Spinal cord (tissue), 10 donors: Measurements from ENCODE around the gene OR3A2. TPM values are rescaled to one million over a fixed set of nuclear protein-coding genes. Genes with fewer than 3 reads are reported as not detected.
"Not testable (repeated sequence)": the region's sequence is repeated elsewhere in the genome, so short reads cannot be mapped to it uniquely, and the experiment has no call there.

Experiments used
- DNase-seq, 6 donors: peaks; one replicate each; pipeline versions ENCODE4 v3.0.0 to v3.0.0-alpha.2; 2013 to 2015; ENCODE audit warnings: low spot score in 6 of 6, low read depth in 4 of 6
- H3K27ac ChIP-seq: one replicate; pipeline ENCODE4 v1.5.1; 2013; ENCODE audit warnings: low read depth, low read length, control low read depth
- H3K27me3 ChIP-seq: one replicate; pipeline ENCODE4 v1.6.1; 2013; ENCODE audit warnings: low read length; ENCODE audit not compliant: control insufficient read depth, insufficient read depth
- H3K36me3 ChIP-seq: one replicate; pipeline ENCODE4 v1.6.1; 2013; ENCODE audit warnings: low read length; ENCODE audit not compliant: control insufficient read depth, insufficient read depth
- H3K4me1 ChIP-seq: one replicate; pipeline ENCODE4 v1.6.1; 2013; ENCODE audit warnings: low read length; ENCODE audit not compliant: control insufficient read depth, insufficient read depth
- H3K4me3 ChIP-seq: one replicate; pipeline ENCODE4 v1.5.1; 2013; ENCODE audit warnings: low read depth, low read length, control low read depth
- H3K9me3 ChIP-seq: one replicate; pipeline ENCODE4 v1.6.1; 2013; ENCODE audit warnings: low read length; ENCODE audit not compliant: control insufficient read depth, insufficient read depth
- WGBS: methylation state at CpG from one replicate; pipeline ENCODE4 v1.1.5; 2013; ENCODE audit warnings: missing lambda C conversion rate; ENCODE audit not compliant: insufficient coverage; 5-methylcytosine and 5-hydroxymethylcytosine counted together
- polyA plus RNA-seq, 2 donors: library from polyadenylated mRNA; unstranded; fragments of 120-200 nt; gene quantifications; one replicate each; pipeline ENCODE4 v1.2.1, GENCODE V29; 2013; ENCODE audit not compliant: insufficient read length in 2 of 2
- small RNA-seq: library from RNA; depleted of rRNA; stranded (forward); fragments of <200 nt; gene quantifications from one replicate; pipeline ENCODE3, GENCODE V24; 2014; ENCODE audit warnings: low replicate concordance
- total RNA-seq, 2 donors: library from RNA; depleted of rRNA in 1 of 2; stranded (reverse); fragments of 120-200 nt in 1 of 2; fragments of >200 nt in 1 of 2; gene quantifications; one replicate each; pipeline versions ENCODE4 v1.2.3 to v1.2.4, GENCODE V29; 2013 to 2014
- donor health status: healthy.

Gene OR3A2
- total and polyA plus RNA-seq, 4 donors = 0.66 to 1.9 (median 1.3) TPM

DNA sequence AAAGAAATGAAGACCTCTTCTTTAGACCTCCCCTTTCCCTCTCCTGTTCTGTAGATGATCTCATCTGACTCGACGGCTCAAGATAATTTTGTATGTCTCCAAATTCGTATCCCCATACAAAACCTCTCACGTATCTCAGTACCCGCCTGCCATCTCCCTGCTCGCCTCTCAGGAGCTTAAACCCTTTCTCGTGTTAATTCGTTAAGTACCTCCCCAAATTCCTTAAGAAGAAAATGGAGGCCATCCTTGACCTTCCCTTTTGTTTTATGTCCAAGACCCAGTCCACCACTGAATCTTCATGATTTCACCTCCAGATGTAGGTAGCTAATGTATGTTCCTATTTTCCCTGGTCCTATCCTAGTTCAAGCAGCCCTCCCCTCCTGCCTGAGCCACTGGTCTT is 129.5 kb downstream of the OR3A2 start:
- Histone ChIP-seq H3K36me3 (no peaks in the 10 kb centered on the region), H3K4me1 (no peaks in the 10 kb centered on the region), H3K4me3 (no peak overlapping the region), H3K27me3 (no peaks in the 10 kb centered on the region), H3K9me3 (no peaks in the 10 kb centered on the region), H3K27ac (no peak overlapping the region)
- WGBS = 91% methylated on average over 5 of the region's 8 CpGs
- DNase-seq = no peak

DNA sequence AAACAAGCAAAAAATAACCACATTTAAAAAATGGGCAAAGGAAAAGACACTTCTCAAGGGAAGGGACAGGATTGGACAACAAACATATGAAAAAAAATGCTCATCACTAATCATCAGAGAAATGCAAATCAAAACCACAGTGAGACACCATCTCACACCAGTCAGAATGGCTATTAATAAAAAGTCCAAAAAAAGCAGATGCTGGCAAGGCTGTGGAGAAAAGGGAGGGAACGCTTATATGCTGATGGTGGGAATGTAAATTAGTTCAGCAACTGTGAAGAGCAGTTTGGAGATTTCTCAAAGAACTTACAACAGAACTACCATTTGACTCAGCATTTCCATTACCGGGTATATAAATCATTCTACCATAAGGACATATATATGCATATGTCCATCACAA is 137.1 kb downstream of the OR3A2 start:
- not testable (repeated sequence) for H3K4me3 ChIP-seq, H3K27me3 ChIP-seq, H3K36me3 ChIP-seq, DNase-seq, H3K27ac ChIP-seq, H3K4me1 ChIP-seq, H3K9me3 ChIP-seq
- no CpG with 5 or more reads among the region's 2 CpGs for WGBS

DNA sequence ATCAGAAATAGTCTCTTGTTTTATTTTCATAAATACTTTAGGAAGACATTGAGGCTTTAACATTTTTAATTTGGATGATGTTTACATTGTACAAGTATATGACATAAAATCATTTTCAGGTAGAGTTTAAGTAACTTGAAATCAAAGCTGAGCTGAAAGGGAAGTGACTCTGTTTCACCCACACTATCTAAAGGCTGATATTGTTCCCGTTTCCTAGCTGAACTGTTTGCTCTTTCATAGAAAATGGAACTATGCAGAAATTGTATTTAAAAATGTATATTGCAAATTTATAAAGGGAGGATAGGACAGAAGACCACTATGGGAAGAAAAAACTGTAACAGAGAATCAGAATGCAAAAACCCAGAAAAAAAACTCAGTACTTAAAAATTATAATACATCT is 141.3 kb downstream of the OR3A2 start:
- H3K9me3 ChIP-seq, H3K27ac ChIP-seq, H3K27me3 ChIP-seq, DNase-seq, H3K36me3 ChIP-seq, H3K4me3 ChIP-seq, H3K4me1 ChIP-seq: not testable (repeated sequence)
- WGBS = no CpG with 5 or more reads among the region's 1 CpG

DNA sequence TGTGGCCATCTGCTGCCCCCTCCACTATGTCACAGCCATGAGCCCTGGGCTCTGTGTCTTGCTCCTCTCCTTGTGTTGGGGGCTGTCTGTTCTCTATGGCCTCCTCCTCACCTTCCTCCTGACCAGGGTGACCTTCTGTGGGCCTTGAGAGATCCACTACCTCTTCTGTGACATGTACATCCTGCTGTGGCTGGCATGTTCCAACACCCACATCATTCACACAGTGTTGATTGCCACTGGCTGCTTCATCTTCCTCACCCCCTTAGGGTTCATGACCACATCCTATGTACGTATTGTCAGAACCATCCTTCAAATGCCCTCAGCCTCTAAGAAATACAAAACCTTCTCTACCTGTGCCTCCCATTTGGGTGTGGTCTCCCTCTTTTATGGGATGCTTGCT is 145.1 kb downstream of the OR3A2 start:
- H3K4me1 ChIP-seq, H3K36me3 ChIP-seq, H3K27me3 ChIP-seq, H3K9me3 ChIP-seq, DNase-seq, H3K27ac ChIP-seq, H3K4me3 ChIP-seq: not testable (repeated sequence)
- WGBS = no CpG with 5 or more reads among the region's 1 CpG

DNA sequence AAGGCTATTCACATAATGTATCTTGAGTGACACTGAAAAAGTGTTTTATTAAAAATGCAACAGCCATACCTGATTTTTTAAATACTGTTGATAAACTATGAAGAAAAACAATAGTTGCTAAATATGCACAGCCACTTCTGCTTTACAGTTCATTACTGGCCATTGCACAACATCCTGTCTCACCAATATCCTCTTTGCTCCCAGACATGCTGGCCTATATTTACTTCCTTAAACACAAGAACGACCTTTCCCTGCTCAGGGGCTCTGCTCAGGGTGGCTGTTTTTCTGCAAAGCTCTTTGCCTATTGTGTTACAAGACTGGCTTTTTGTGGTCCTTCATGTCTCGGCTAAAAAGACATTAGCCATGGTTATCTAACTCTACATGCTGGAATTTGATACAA is 147.4 kb downstream of the OR3A2 start:
- H3K36me3 ChIP-seq, H3K27ac ChIP-seq, H3K27me3 ChIP-seq, DNase-seq, H3K4me3 ChIP-seq, H3K4me1 ChIP-seq, H3K9me3 ChIP-seq: not testable (repeated sequence)
- WGBS = no CpG with 5 or more reads among the region's 2 CpGs

DNA sequence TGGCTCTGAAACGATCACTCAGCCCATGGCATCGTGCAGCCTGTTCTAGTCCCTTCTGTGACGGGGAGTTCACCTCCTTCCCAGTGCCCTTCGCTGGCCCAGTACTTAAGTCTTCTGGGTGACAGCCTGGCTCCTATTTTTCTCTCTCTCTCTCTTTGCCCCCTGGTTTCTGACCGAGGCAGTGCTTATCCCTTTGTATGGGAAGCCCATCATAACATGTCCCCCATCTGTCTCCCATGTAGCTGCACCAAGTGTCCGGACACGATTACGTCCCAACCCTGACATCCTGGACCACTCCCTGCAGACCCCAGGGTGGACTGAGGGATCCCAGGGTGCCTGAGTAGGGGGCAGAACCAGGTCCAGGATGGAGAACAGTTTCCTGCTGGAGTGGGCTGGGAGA is 153.8 kb downstream of the OR3A2 start:
- not testable (repeated sequence) for H3K36me3 ChIP-seq, DNase-seq, H3K27ac ChIP-seq, H3K4me3 ChIP-seq, H3K27me3 ChIP-seq, H3K4me1 ChIP-seq, H3K9me3 ChIP-seq
- WGBS = 70% methylated on average over 1 of the region's 8 CpGs

Small RNAs within 50 kb of the gene (small RNA-seq; reads per million reads assigned to genes)
- not detected for gene OR1AC1P

Other genes with a start within 250 kb of the OR3A2 start
- not detected for gene OR1A2, start 188.8 kb downstream of the OR3A2 start, total RNA-seq
- not detected for gene OR1A2, start 188.8 kb downstream of the OR3A2 start, polyA plus RNA-seq
- not detected for gene OR1A1, start 178.6 kb downstream of the OR3A2 start, total RNA-seq
- gene OR1A1, start 178.6 kb downstream of the OR3A2 start, polyA plus RNA-seq = under 1 TPM in 1 of 2 donors, not detected in 1; 0.14 TPM
- gene OR3A1, start 87.9 kb downstream of the OR3A2 start, total RNA-seq = under 1 TPM; 0.22 to 0.40 TPM
- gene OR3A1, start 87.9 kb downstream of the OR3A2 start, polyA plus RNA-seq = under 1 TPM; 0.29 to 0.36 TPM
- not detected for gene OR1E1, start 12.1 kb upstream of the OR3A2 start, total RNA-seq
- gene OR1E1, start 12.1 kb upstream of the OR3A2 start, polyA plus RNA-seq = not detected
- gene OR3A3, start 25.1 kb upstream of the OR3A2 start, total RNA-seq = not detected
- under 1 TPM in 1 of 2 donors, not detected in 1; 0.39 TPM for gene OR3A3, start 25.1 kb upstream of the OR3A2 start, polyA plus RNA-seq
- gene OR1E2, start 47.5 kb upstream of the OR3A2 start, total RNA-seq = not detected
- gene OR1E2, start 47.5 kb upstream of the OR3A2 start, polyA plus RNA-seq = under 1 TPM in 1 of 2 donors, not detected in 1; 0.23 TPM
- gene SPATA22, start 85.5 kb upstream of the OR3A2 start, total RNA-seq = 1 to 10 TPM in 1 of 2 donors, under 1 TPM in 1; 0.44 to 1.2 TPM
- under 1 TPM; 0.63 to 0.99 TPM for gene SPATA22, start 85.5 kb upstream of the OR3A2 start, polyA plus RNA-seq
- gene ASPA, start 89.7 kb upstream of the OR3A2 start, total RNA-seq = 10 to 100 TPM; 18.2 to 27.2 TPM
- 1 to 10 TPM; 1.9 to 6.9 TPM for gene ASPA, start 89.7 kb upstream of the OR3A2 start, polyA plus RNA-seq
- 1 to 10 TPM; 2.2 to 5.4 TPM for gene TRPV3, start 171.5 kb upstream of the OR3A2 start, total RNA-seq
- gene TRPV3, start 171.5 kb upstream of the OR3A2 start, polyA plus RNA-seq = 1 to 10 TPM; 2.8 to 4.7 TPM
- 10 to 100 TPM in 1 of 2 donors, 1 to 10 TPM in 1; 6.0 to 29.3 TPM for gene TRPV1, start 223.1 kb upstream of the OR3A2 start, total RNA-seq
- gene TRPV1, start 223.1 kb upstream of the OR3A2 start, polyA plus RNA-seq = 10 to 100 TPM in 1 of 2 donors, 1 to 10 TPM in 1; 7.9 to 12.6 TPM
- 10 to 100 TPM in 1 of 2 donors, 1 to 10 TPM in 1; 9.6 to 16.2 TPM for gene SHPK, start 249.9 kb upstream of the OR3A2 start, total RNA-seq
- 10 to 100 TPM; 13.1 to 14.9 TPM for gene SHPK, start 249.9 kb upstream of the OR3A2 start, polyA plus RNA-seq